GM19468 (cell line): ENCODE results near the gene RASA2.

Experiments
- ATAC-seq: cut with Tn5 transposase; IDR thresholded peaks from one replicate; pipeline ENCODE4 v1.9.1; 2021; ENCODE audit warnings: mild to moderate bottlenecking, moderate library complexity, moderate number of reproducible peaks; ENCODE audit not compliant: unreplicated experiment; ENCODE audit errors: extremely low read depth

Gene RASA2

DNA sequence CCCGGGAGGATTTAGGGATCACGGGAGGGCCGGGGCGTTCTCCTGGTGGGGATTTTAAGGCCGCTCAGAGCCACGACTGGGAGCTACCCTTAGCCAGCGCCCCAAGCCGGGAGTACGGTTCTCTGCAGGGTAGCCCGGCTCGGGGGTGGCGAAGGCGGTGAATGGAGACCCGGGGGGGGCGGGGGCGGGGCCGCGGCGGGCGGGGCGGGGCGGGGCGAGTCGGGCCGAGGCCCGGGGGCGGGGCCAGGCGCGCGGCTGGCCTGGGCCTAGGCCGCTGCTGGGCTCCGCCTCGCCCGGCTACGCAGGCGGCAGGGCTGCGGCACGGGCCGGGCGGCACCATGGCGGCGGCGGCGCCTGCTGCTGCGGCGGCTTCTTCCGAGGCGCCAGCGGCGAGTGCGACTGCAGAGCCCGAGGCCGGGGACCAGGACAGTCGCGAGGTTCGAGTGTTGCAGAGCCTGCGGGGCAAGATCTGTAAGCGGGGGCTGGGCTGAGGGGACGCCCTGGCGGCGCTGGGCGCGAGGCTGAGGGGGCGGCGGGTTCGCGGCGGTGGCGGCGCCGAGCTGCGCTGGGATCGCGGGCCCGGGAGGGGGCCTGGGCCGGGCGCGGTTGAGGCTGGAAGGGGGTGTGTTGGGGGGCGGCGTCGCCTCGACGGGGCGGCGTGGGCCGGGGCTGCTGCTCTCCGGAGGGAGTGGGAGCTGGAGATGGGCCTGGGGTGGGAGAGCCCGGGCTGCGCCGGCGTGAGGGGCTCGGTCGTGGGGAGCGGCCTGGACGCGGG lies at the start of gene RASA2:
Gene RASA2, plus strand, starts transcription at position 282 of the 775 bp plus-strand sequence. Its CDS starts 57 bp downstream, at position 339.
- ATAC-seq = peak; percentile 28

- no peak for ATAC-seq
These were observed 47.2 kb upstream of the RASA2 start for GRCh38 chr3:141439589-141439988.

- ATAC-seq = no peak
These were observed 45.9 kb upstream of the RASA2 start for GRCh38 chr3:141440942-141441341.

DNA sequence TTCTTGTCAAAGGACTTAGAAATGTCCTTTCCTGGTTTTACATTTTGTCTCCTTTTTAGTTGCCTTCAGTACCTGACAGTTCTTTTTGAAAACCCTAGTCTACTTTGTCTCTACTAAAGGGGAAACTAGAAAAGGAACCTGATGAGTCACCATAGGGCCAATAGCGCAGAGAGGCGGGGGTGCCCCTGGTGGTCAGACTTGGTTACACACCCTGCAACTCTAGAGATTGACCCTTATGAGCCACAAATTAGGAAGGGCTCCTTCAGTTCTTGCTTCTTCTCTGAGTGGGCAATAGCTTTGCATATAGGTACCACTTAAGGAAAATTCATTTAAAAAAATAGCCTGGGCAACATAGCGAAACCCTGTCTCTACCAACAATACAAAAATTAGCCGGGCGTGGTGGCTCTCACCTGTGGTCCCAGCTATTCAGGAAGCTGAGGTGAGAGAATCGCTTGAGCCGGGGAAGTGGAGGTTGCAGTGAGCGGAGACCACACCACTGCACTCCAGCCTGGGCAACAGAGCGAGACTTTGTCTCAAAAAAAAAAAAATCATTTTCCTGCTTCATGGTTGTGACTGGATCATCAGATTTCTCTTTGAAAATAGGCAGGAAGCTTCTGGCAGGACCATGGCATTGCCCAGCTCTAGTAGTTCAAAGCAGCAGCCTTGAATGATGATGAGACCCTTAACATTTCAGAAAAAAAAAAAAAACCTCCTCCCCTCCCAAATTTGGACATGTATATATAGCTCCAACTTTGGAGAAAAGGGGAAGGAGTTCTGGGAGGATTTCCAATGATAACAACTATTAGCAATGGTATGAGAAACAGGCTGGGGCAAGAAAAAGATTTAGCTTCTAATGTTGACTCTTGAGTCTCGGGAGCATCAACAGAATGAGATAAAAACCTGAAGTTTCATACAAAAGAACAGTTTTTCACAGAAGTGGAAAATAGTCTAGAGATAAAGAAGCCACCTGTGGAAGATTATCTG lies 45.2 kb upstream of the RASA2 start:
- ATAC-seq = peak; percentile 94

DNA sequence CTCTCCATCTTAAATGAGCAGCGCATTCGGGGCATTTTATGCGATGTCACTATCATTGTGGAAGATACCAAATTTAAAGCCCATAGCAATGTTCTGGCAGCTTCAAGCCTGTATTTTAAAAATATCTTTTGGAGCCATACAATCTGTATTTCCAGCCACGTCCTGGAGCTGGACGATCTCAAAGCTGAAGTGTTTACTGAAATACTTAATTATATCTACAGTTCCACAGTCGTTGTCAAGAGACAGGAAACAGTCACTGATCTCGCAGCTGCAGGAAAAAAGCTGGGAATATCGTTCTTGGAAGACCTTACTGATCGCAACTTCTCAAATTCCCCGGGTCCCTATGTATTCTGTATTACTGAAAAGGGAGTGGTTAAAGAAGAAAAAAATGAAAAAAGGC lies 44.4 kb upstream of the RASA2 start:
- ATAC-seq = no peak

DNA sequence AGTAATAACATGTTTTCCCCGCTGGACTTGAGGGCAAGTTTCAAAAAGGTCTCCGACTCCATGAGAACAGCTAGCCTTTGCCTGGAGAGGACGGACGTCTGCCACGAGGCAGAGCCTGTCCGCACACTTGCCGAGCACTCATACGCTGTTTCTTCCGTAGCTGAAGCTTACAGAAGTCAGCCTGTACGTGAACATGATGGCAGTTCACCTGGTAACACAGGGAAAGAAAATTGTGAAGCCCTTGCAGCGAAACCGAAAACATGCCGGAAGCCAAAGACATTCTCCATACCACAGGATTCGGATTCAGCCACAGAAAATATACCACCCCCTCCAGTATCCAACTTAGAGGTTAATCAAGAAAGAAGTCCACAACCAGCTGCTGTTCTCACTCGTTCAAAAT lies 43.9 kb upstream of the RASA2 start:
- no peak for ATAC-seq

DNA sequence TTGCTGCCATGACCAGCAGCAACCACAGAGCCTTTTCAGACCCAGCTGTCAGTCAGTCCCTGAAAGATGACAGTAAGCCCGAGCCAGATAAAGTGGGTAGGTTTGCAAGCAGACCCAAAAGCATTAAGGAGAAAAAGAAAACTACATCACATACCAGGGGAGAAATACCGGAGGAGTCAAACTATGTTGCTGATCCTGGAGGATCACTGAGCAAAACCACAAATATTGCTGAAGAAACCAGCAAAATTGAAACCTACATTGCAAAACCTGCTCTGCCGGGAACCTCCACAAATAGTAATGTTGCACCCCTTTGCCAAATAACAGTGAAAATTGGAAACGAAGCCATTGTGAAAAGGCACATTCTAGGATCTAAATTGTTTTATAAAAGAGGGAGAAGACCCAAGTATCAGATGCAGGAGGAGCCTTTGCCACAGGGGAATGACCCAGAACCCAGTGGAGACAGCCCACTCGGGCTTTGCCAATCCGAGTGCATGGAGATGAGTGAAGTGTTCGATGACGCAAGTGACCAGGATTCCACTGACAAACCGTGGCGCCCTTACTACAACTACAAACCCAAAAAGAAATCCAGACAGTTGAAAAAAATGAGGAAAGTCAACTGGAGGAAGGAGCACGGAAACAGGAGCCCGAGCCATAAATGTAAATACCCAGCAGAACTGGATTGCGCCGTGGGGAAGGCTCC lies 42.1 kb upstream of the RASA2 start:
- ATAC-seq = no peak

DNA sequence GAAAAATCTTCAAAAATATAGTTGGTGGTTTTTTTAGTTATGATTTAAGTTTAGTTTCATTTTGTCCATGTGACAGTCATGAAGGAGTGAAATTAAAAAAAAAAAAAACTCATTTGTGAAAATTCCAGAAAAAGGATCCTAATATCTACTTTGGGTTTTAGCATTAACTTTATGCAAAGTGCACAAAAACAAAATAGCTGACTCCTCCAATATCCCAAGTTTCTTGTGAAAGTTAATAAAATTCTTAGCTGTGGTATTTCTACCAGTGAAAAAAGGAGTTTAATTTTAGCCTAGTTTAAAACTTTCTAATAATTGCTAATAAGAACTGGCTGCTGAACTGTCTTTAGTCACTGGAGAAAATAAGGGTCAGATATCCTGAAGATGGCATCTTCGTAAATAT lies 40.8 kb upstream of the RASA2 start:
- ATAC-seq = no peak

DNA sequence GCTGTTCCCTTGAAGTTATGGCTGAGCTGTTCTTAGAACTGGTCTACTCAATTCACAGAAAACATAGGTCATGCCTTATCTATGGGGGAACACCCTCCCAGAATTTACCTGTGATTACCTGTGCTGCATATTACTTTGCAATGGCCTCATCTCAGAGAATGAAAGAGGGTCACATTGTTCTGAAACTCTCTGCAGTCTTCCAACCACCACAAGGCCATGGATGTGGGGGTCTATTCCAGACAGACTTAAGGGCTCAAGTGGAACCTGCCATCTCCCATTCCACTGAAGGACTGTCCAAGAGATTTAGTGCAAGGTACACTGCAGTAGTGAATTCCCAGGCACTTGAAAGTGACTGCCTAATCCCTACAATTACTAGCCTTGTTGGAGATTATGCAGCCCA lies 40.1 kb upstream of the RASA2 start:
- ATAC-seq = no peak

DNA sequence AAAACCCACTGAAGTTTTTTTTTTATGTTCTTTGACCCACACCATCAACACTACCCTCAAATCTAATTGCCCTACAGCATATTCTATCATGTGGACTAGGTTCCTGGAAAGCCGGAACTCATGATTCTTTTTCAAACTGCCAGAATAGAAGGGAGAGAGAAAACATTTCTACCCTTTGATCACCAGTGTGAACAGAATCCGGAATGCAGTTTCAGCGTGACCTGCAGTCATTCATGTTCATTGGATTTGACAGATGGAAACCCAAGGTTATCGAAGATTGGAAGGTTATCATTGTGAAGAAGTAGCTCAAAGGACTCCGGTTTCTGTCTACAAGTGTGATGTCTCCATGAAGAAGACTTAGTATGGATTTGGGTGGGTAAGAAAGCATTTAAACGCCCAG lies 39.4 kb upstream of the RASA2 start:
- no peak for ATAC-seq

GRCh38 chr3:141448606-141449220 lies 38.1 kb upstream of the RASA2 start:
- ATAC-seq = no peak

DNA sequence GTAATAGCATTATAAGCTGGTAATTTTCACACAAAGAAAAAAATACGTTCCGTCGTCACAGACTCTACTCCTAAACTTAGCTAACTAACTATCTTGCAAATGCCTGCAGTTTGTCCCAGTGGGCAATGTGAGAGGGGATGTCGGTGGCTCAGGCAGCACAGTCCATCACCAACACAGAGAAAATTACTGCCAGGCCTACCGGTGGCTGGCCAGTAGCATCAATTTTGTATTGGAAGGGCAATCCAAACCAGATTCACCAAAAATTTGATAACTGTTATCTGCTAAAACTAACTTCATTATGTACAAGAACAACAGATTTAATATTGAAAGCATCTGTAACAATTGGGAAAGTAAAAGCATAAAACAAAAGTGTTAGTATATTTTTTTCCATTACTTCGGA lies 37.4 kb upstream of the RASA2 start:
- no peak for ATAC-seq

GRCh38 chr3:141450727-141451375 lies 36.0 kb upstream of the RASA2 start:
- ATAC-seq = no peak

GRCh38 chr3:141452045-141452444 lies 34.8 kb upstream of the RASA2 start:
- ATAC-seq = peak; percentile 35

DNA sequence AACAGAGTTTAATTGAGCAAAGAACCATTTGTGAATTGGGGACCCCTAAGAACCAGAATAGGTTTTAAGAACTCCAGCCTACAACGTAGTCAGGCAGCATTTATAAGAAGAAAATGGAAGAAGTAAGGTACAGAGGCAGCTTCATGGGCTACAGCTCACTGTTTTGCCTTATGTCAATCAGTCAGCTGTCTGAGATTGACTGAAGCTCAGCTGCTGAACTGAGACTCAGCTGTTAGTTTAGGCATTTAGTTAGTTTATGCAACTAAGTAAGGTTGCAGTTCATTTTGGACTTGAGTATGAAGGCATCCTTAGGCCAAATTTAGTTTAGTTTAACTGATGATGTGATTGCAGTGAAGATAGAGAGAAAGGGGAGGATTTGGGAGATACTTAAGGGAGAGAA lies 34.1 kb upstream of the RASA2 start:
- no peak for ATAC-seq

GRCh38 chr3:141454054-141454453 lies 32.8 kb upstream of the RASA2 start:
- ATAC-seq = no peak

DNA sequence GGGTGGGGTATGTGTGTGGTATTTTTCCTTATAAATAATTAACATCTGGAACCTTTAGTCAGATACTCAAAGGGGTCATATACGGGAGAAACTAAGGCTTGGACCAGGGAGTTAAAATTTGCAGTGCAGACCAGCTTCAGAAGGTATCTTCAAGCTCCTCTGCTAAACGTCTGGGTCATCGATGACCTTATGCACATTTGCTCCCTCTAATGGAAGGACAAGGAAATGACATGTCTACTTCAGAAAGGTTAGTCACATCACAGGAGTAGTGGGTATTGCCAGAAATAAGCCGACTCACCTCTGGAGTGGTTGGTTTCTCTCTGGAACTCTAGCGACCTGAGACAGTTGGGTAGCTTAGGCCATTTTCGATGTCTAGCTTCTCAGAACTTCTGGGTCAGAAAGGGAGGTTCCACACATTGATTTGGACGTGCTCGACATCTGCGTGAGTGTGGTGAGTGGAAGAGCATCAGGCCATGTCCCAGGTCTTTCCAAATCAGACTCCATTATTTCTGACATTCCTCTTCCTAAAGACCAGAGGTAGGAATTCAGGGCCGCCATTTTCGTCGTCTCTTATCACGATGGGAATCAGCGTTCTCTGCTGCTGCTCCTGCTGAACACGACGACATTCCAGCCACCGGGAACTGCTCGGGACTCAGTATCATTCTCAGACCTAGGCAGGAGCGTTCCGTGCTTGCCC lies 31.8 kb upstream of the RASA2 start:
- peak; percentile 31 for ATAC-seq

DNA sequence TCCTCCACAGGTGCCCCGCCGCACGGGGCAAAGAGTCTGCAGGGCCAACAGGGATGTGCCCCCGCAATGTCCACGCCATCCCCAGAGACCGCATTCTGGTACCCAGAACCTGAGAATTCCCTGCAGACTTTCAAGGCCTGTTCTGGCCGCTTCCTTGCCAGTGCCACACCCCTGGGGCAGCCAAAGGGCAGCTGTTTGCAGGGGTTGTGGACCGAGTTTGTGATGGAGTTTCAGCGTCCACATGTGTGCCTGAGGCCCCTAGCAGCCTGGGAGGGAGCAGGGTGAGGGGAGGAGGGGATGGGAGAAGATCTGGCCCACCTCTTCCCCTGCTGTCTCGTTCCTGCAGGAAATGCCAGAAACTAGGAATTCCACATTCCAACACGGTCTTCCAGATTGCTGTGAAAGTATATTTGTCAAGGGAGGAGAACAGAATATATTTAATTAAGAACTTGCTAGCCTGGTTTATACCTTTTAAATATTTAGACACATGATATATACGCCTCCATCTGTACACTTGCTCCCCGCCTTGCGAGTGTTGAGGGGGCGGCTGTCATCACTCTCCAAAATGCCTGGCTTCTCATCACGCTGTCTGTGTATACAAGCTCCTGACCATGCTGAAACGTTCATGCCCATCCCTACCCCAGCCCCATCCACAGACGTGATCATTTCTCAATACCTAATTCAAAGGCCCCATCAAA lies 31.1 kb upstream of the RASA2 start:
- ATAC-seq = no peak

DNA sequence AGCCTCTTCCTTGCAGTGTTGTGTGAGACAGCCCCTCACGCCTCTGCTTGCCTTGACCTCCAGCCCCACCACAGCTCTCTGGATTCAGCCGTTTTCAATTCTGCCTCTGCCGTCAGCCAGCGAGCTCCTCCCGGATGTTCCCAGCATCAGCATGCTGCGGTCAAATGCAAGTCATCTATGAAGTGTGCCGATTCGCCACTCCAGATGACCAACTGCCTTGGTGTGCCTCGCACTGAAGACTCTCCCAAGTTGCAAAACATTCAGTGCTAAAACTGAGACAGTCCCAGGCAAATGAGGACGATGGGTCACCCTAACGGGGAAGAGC lies 30.6 kb upstream of the RASA2 start:
- ATAC-seq = no peak
